ENCODE data around the gene FOCAD. TPM values are rescaled to one million over a fixed set of nuclear protein-coding genes. Genes with fewer than 3 reads are reported as not detected.

FOCAD gene
- total RNA-seq, 1 experiment from 2014 or later: 23.8 TPM

- TF ChIP-seq CTCF (IDR thresholded peaks at IDR 0.05; ENCODE audit: unreplicated experiment): no peak
- CTCF ChIA-PET: interaction anchor here (0.6 kb wide), 1 partner anchor 18 kb away, joined by 3 read pairs; no protein-coding TSS in a partner anchor
- DNase-seq: peak; percentile 28
- H3K27ac Mint-ChIP-seq (ENCODE audit: unreplicated experiment): no peak overlapping the region
- H3K36me3 Mint-ChIP-seq (ENCODE audit: insufficient read depth, unreplicated experiment): peaks cover 3% of the 10 kb centered on the region
- no peaks in the 10 kb centered on the region for H3K9me3 Mint-ChIP-seq (ENCODE audit: low read depth, unreplicated experiment)
- BruUV-seq (replicated peaks): no TSS peak
- H3K27me3 Mint-ChIP-seq (ENCODE audit: unreplicated experiment): no peaks in the 10 kb centered on the region
- intact Hi-C loops (cut with micrococcal nuclease; ENCODE audit: unreplicated experiment): no loop called here
- no peak overlapping the region for H3K4me3 Mint-ChIP-seq (ENCODE audit: low read depth, unreplicated experiment)
- H3K4me1 Mint-ChIP-seq (ENCODE audit: low read depth, unreplicated experiment): peaks cover 8% of the 10 kb centered on the region
Measured at GRCh38 chr9:20640331-20641187, 43.5 kb upstream of the FOCAD start.

- Mint-ChIP-seq H3K36me3 (ENCODE audit: insufficient read depth, unreplicated experiment) (peaks cover 3% of the 10 kb centered on the region), H3K9me3 (ENCODE audit: low read depth, unreplicated experiment) (no peaks in the 10 kb centered on the region), H3K27ac (ENCODE audit: unreplicated experiment) (no peak overlapping the region), H3K4me3 (ENCODE audit: low read depth, unreplicated experiment) (no peak overlapping the region), H3K27me3 (ENCODE audit: unreplicated experiment) (no peaks in the 10 kb centered on the region), H3K4me1 (ENCODE audit: low read depth, unreplicated experiment) (peaks cover 8% of the 10 kb centered on the region)
- no peak for DNase-seq
- BruUV-seq (replicated peaks): no TSS peak
- intact Hi-C loops (cut with micrococcal nuclease; ENCODE audit: unreplicated experiment): no loop called here
- TF ChIP-seq CTCF (IDR thresholded peaks at IDR 0.05; ENCODE audit: unreplicated experiment): no peak
- CTCF ChIA-PET: interaction anchor here (0.8 kb wide), 1 partner anchor 17 kb away, joined by 5 read pairs; no protein-coding TSS in a partner anchor
Measured at GRCh38 chr9:20642045-20642444, 42.0 kb upstream of the FOCAD start.

- TF ChIP-seq CTCF (IDR thresholded peaks at IDR 0.05; ENCODE audit: unreplicated experiment): no peak
- Mint-ChIP-seq H3K4me1 (ENCODE audit: low read depth, unreplicated experiment) (peaks cover 8% of the 10 kb centered on the region), H3K36me3 (ENCODE audit: insufficient read depth, unreplicated experiment) (peaks cover 3% of the 10 kb centered on the region), H3K4me3 (ENCODE audit: low read depth, unreplicated experiment) (no peak overlapping the region), H3K27ac (ENCODE audit: unreplicated experiment) (no peak overlapping the region), H3K9me3 (ENCODE audit: low read depth, unreplicated experiment) (no peaks in the 10 kb centered on the region), H3K27me3 (ENCODE audit: unreplicated experiment) (no peaks in the 10 kb centered on the region)
- DNase-seq: no peak
- intact Hi-C loops (cut with micrococcal nuclease; ENCODE audit: unreplicated experiment): no loop called here
- BruUV-seq (replicated peaks): no TSS peak
- CTCF ChIA-PET: interaction anchor here (0.6 kb wide), 1 partner anchor 98 kb away, joined by 4 read pairs; no protein-coding TSS in a partner anchor
Measured at GRCh38 chr9:20643660-20644059, 40.4 kb upstream of the FOCAD start.

GRCh38 chr9:20646656-20647055 lies 37.4 kb upstream of the FOCAD start:
- intact Hi-C loops (cut with micrococcal nuclease; ENCODE audit: unreplicated experiment): no loop called here
- Mint-ChIP-seq H3K4me3 (ENCODE audit: low read depth, unreplicated experiment) (no peak overlapping the region), H3K27me3 (ENCODE audit: unreplicated experiment) (no peaks in the 10 kb centered on the region), H3K4me1 (ENCODE audit: low read depth, unreplicated experiment) (no peaks in the 10 kb centered on the region), H3K9me3 (ENCODE audit: low read depth, unreplicated experiment) (no peaks in the 10 kb centered on the region), H3K36me3 (ENCODE audit: insufficient read depth, unreplicated experiment) (no peaks in the 10 kb centered on the region), H3K27ac (ENCODE audit: unreplicated experiment) (no peak overlapping the region)
- TF ChIP-seq CTCF (IDR thresholded peaks at IDR 0.05; ENCODE audit: unreplicated experiment): no peak
- no TSS peak for BruUV-seq (replicated peaks)
- CTCF ChIA-PET: no interaction called here
- DNase-seq: no peak

Data from Calu3 (cell line).